ENCODE results near the gene TM6SF1. TPM values are rescaled to one million over a fixed set of nuclear protein-coding genes. Genes with fewer than 3 reads are reported as not detected.

TM6SF1 gene
- total RNA-seq, 2 donors from 2014 or later = 1.2 to 1.9 TPM

- H3K4me3 ChIP-seq (ENCODE audit: low read length) = no peak overlapping the region
- H3K9ac ChIP-seq (ENCODE audit: extremely low read depth, low read length, poor library complexity, severe bottlenecking) = no peak overlapping the region
- no peaks in the 10 kb centered on the region for H3K27me3 ChIP-seq (ENCODE audit: control insufficient read depth, insufficient read depth, low read length, poor library complexity, severe bottlenecking)
- Mint-ChIP-seq H3K4me1 (peaks cover 3% of the 10 kb centered on the region), H3K27me3 (ENCODE audit: insufficient read depth) (no peaks in the 10 kb centered on the region), H3K27ac (no peak overlapping the region), H3K4me3 (no peak overlapping the region), H3K9me3 (no peaks in the 10 kb centered on the region), H3K36me3 (ENCODE audit: low read depth) (peaks cover 44% of the 10 kb centered on the region)
- no peak for TF ChIP-seq CTCF (conservative IDR thresholded peaks at IDR 0.05)
- H3K36me3 ChIP-seq (ENCODE audit: control insufficient read depth, insufficient read depth, low read length) = peaks cover 73% of the 10 kb centered on the region
- 95 to 100% methylated on average over 2 to 3 of the region's 3 CpGs for WGBS, 2 experiments (ENCODE audit: insufficient coverage in 1 of 2, insufficient read length in 1 of 2)
- H3K4me1 ChIP-seq (ENCODE audit: control insufficient read depth, insufficient read depth, low read length) = no peaks in the 10 kb centered on the region
- peaks cover under 1% of the 10 kb centered on the region for H3K9me3 ChIP-seq (ENCODE audit: control insufficient read depth, low read length)
- H3K27ac ChIP-seq (ENCODE audit: low read depth, low read length) = no peak overlapping the region
- DNase-seq = no peak
Measured at GRCh38 chr15:83160741-83161140, 53.3 kb downstream of the TM6SF1 start.

GRCh38 chr15:83163032-83163431 lies 55.6 kb downstream of the TM6SF1 start:
- WGBS, 2 experiments (ENCODE audit: insufficient coverage in 1 of 2, insufficient read length in 1 of 2) = 97 to 99% methylated on average over 2 to 4 of the region's 4 CpGs
- no peaks in the 10 kb centered on the region for H3K27me3 ChIP-seq (ENCODE audit: control insufficient read depth, insufficient read depth, low read length, poor library complexity, severe bottlenecking)
- H3K36me3 ChIP-seq (ENCODE audit: control insufficient read depth, insufficient read depth, low read length) = peaks cover 50% of the 10 kb centered on the region
- H3K9ac ChIP-seq (ENCODE audit: extremely low read depth, low read length, poor library complexity, severe bottlenecking) = no peak overlapping the region
- Mint-ChIP-seq H3K27me3 (ENCODE audit: insufficient read depth) (no peaks in the 10 kb centered on the region), H3K4me1 (peaks cover 6% of the 10 kb centered on the region), H3K4me3 (no peak overlapping the region), H3K27ac (no peak overlapping the region), H3K36me3 (ENCODE audit: low read depth) (peaks cover 33% of the 10 kb centered on the region), H3K9me3 (peaks cover 9% of the 10 kb centered on the region)
- no peaks in the 10 kb centered on the region for H3K4me1 ChIP-seq (ENCODE audit: control insufficient read depth, insufficient read depth, low read length)
- no peak overlapping the region for H3K27ac ChIP-seq (ENCODE audit: low read depth, low read length)
- TF ChIP-seq CTCF (conservative IDR thresholded peaks at IDR 0.05) = no peak
- DNase-seq = no peak
- no peak overlapping the region for H3K4me3 ChIP-seq (ENCODE audit: low read length)
- peaks cover 12% of the 10 kb centered on the region for H3K9me3 ChIP-seq (ENCODE audit: control insufficient read depth, low read length)

- Histone ChIP-seq H3K9ac (ENCODE audit: extremely low read depth, low read length, poor library complexity, severe bottlenecking) (no peak overlapping the region), H3K4me1 (ENCODE audit: control insufficient read depth, insufficient read depth, low read length) (no peaks in the 10 kb centered on the region), H3K36me3 (ENCODE audit: control insufficient read depth, insufficient read depth, low read length) (peaks cover 44% of the 10 kb centered on the region), H3K4me3 (ENCODE audit: low read length) (no peak overlapping the region), H3K27me3 (ENCODE audit: control insufficient read depth, insufficient read depth, low read length, poor library complexity, severe bottlenecking) (no peaks in the 10 kb centered on the region), H3K27ac (ENCODE audit: low read depth, low read length) (no peak overlapping the region), H3K9me3 (ENCODE audit: control insufficient read depth, low read length) (peaks cover 12% of the 10 kb centered on the region)
- no CpG with 5 or more reads among the region's 1 CpG for WGBS, 2 experiments (ENCODE audit: insufficient coverage in 1 of 2, insufficient read length in 1 of 2)
- TF ChIP-seq CTCF (conservative IDR thresholded peaks at IDR 0.05) = no peak
- Mint-ChIP-seq H3K36me3 (ENCODE audit: low read depth) (peaks cover 32% of the 10 kb centered on the region), H3K4me1 (peaks cover 6% of the 10 kb centered on the region), H3K4me3 (no peak overlapping the region), H3K27ac (no peak overlapping the region), H3K9me3 (peaks cover 9% of the 10 kb centered on the region), H3K27me3 (ENCODE audit: insufficient read depth) (no peaks in the 10 kb centered on the region)
- DNase-seq = no peak
Measured at GRCh38 chr15:83164111-83164770, 56.8 kb downstream of the TM6SF1 start.
